ENCODE results near the gene ODC1. TPM values are rescaled to one million over a fixed set of nuclear protein-coding genes. Genes with fewer than 3 reads are reported as not detected.

ODC1 gene
- total RNA-seq, 1 experiment from 2014 or later: 46.6 TPM

DNA sequence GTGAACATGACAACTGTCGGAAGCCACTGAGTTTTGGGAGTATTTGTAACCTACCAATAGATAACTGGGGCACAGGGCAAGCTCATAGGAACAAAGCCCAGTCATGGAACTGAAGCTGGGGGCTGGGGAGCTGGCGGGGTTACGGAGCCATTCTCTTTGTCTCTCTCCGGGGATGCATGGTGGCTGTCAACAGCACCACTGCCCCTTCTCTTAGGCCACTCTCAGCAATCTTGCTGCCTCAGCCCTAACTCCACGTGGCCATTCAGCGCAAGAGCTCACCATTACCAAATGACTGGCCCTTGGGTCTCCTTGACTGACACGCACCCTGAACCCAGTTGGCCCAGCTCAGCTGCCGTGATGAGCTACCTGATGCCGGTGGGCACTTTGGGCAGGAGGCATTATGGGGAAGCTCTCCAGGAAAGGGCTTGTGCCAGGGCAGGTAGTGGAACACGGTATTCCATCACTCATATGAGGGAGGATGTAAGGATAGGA lies 33.6 kb upstream of the ODC1 start:
- ChIA-PET CTCF (interaction anchor here (1.0 kb wide), 1 partner anchor 39 kb away, joined by 3 read pairs; no protein-coding TSS in a partner anchor), POLR2A (no interaction called here)
- no peaks in the 10 kb centered on the region; the same call in 1 of the 2 replicates for H3K27me3 Mint-ChIP-seq (ENCODE audit: low read depth)
- H3K4me1 Mint-ChIP-seq: peaks cover 16% of the 10 kb centered on the region
- no peaks in the 10 kb centered on the region for H3K9me3 Mint-ChIP-seq
- DNase-seq (ENCODE audit: low spot score) (no peak), ATAC-seq (no peak)
- H3K4me3 Mint-ChIP-seq: no peak overlapping the region
- H3K36me3 Mint-ChIP-seq: no peaks in the 10 kb centered on the region
- H3K27ac Mint-ChIP-seq: no peak overlapping the region
- TF ChIP-seq, protein P1, sequence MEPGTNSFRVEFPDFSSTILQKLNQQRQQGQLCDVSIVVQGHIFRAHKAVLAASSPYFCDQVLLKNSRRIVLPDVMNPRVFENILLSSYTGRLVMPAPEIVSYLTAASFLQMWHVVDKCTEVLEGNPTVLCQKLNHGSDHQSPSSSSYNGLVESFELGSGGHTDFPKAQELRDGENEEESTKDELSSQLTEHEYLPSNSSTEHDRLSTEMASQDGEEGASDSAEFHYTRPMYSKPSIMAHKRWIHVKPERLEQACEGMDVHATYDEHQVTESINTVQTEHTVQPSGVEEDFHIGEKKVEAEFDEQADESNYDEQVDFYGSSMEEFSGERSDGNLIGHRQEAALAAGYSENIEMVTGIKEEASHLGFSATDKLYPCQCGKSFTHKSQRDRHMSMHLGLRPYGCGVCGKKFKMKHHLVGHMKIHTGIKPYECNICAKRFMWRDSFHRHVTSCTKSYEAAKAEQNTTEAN (CRISPR knock-in tag; IDR thresholded peaks at IDR 0.05): no peak
- no peak for TF ChIP-seq GTF2I (CRISPR knock-in tag; conservative IDR thresholded peaks at IDR 0.05)
- TF ChIP-seq FOXP1 (CRISPR knock-in tag; IDR thresholded peaks at IDR 0.05; ENCODE audit: borderline replicate concordance): no peak
- TF ChIP-seq GABPB1 (CRISPR knock-in tag; IDR thresholded peaks at IDR 0.05): no peak
- no peak for TF ChIP-seq FOXJ3 (CRISPR knock-in tag; IDR thresholded peaks at IDR 0.05; ENCODE audit: borderline replicate concordance)
- TF ChIP-seq NFYB (CRISPR knock-in tag; conservative IDR thresholded peaks at IDR 0.05; ENCODE audit: low read depth): no peak
- TF ChIP-seq, protein P2, sequence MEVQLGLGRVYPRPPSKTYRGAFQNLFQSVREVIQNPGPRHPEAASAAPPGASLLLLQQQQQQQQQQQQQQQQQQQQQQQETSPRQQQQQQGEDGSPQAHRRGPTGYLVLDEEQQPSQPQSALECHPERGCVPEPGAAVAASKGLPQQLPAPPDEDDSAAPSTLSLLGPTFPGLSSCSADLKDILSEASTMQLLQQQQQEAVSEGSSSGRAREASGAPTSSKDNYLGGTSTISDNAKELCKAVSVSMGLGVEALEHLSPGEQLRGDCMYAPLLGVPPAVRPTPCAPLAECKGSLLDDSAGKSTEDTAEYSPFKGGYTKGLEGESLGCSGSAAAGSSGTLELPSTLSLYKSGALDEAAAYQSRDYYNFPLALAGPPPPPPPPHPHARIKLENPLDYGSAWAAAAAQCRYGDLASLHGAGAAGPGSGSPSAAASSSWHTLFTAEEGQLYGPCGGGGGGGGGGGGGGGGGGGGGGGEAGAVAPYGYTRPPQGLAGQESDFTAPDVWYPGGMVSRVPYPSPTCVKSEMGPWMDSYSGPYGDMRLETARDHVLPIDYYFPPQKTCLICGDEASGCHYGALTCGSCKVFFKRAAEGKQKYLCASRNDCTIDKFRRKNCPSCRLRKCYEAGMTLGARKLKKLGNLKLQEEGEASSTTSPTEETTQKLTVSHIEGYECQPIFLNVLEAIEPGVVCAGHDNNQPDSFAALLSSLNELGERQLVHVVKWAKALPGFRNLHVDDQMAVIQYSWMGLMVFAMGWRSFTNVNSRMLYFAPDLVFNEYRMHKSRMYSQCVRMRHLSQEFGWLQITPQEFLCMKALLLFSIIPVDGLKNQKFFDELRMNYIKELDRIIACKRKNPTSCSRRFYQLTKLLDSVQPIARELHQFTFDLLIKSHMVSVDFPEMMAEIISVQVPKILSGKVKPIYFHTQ (CRISPR knock-in tag; IDR thresholded peaks at IDR 0.05): no peak
- TF ChIP-seq, protein P3, sequence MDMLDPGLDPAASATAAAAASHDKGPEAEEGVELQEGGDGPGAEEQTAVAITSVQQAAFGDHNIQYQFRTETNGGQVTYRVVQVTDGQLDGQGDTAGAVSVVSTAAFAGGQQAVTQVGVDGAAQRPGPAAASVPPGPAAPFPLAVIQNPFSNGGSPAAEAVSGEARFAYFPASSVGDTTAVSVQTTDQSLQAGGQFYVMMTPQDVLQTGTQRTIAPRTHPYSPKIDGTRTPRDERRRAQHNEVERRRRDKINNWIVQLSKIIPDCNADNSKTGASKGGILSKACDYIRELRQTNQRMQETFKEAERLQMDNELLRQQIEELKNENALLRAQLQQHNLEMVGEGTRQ (CRISPR knock-in tag; IDR thresholded peaks at IDR 0.05): no peak
- TF ChIP-seq FOXK1 (CRISPR knock-in tag; IDR thresholded peaks at IDR 0.05): no peak
- TF ChIP-seq IRF2 (CRISPR knock-in tag; IDR thresholded peaks at IDR 0.05; ENCODE audit: borderline replicate concordance, low read depth): no peak
- TF ChIP-seq, protein P4, sequence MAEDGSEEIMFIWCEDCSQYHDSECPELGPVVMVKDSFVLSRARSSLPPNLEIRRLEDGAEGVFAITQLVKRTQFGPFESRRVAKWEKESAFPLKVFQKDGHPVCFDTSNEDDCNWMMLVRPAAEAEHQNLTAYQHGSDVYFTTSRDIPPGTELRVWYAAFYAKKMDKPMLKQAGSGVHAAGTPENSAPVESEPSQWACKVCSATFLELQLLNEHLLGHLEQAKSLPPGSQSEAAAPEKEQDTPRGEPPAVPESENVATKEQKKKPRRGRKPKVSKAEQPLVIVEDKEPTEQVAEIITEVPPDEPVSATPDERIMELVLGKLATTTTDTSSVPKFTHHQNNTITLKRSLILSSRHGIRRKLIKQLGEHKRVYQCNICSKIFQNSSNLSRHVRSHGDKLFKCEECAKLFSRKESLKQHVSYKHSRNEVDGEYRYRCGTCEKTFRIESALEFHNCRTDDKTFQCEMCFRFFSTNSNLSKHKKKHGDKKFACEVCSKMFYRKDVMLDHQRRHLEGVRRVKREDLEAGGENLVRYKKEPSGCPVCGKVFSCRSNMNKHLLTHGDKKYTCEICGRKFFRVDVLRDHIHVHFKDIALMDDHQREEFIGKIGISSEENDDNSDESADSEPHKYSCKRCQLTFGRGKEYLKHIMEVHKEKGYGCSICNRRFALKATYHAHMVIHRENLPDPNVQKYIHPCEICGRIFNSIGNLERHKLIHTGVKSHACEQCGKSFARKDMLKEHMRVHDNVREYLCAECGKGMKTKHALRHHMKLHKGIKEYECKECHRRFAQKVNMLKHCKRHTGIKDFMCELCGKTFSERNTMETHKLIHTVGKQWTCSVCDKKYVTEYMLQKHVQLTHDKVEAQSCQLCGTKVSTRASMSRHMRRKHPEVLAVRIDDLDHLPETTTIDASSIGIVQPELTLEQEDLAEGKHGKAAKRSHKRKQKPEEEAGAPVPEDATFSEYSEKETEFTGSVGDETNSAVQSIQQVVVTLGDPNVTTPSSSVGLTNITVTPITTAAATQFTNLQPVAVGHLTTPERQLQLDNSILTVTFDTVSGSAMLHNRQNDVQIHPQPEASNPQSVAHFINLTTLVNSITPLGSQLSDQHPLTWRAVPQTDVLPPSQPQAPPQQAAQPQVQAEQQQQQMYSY (CRISPR knock-in tag; IDR thresholded peaks at IDR 0.05): no peak

DNA sequence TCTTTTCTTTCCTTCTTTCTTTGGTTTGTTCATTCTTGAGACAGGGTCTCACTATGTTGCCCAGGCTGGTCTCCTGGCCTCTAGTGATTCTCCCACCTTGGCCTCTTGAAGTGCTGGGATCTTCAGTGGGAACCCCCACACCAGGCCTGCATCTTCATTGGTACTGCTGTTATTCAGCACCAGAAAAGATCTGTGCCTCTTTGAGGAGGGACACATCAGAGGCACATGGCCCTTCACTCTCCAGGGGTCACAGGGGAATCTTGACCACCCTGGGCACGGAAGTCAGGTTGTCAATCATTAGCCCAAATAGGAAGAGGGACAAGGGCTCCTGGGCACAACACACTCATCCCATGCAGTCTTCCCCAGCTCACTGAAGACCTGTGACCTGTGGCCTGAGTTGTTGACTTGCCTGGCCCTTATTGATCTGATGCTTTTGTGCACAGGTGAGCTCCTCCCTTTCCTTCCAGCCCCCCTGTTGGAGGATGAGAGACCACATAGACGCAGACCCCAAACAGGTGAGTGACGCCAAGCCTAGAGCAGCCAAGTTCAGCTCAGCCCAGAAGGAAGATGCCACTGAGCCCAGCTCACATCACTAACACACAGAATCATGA lies 33.0 kb upstream of the ODC1 start:
- ChIA-PET POLR2A (no interaction called here), CTCF (interaction anchor here (1.0 kb wide), 1 partner anchor 40 kb away, joined by 3 read pairs; no protein-coding TSS in a partner anchor)
- H3K27ac Mint-ChIP-seq: no peak overlapping the region
- no peak overlapping the region for H3K4me3 Mint-ChIP-seq
- DNase-seq (ENCODE audit: low spot score): no peak
- no peaks in the 10 kb centered on the region; the same call in 1 of the 2 replicates for H3K27me3 Mint-ChIP-seq (ENCODE audit: low read depth)
- peaks cover 16% of the 10 kb centered on the region for H3K4me1 Mint-ChIP-seq
- ATAC-seq: no peak
- no peaks in the 10 kb centered on the region for H3K9me3 Mint-ChIP-seq
- H3K36me3 Mint-ChIP-seq: no peaks in the 10 kb centered on the region
- TF ChIP-seq SMAD4 (CRISPR knock-in tag; IDR thresholded peaks at IDR 0.05) (no peak), PRRX2 (CRISPR knock-in tag; IDR thresholded peaks at IDR 0.05) (no peak), ZNF423 (CRISPR knock-in tag; IDR thresholded peaks at IDR 0.05) (no peak), JUN (CRISPR knock-in tag; IDR thresholded peaks at IDR 0.05) (no peak)
- TF ChIP-seq, protein P5, sequence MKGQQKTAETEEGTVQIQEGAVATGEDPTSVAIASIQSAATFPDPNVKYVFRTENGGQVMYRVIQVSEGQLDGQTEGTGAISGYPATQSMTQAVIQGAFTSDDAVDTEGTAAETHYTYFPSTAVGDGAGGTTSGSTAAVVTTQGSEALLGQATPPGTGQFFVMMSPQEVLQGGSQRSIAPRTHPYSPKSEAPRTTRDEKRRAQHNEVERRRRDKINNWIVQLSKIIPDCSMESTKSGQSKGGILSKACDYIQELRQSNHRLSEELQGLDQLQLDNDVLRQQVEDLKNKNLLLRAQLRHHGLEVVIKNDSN (CRISPR knock-in tag; IDR thresholded peaks at IDR 0.05): no peak
- TF ChIP-seq, protein P1 (CRISPR knock-in tag; IDR thresholded peaks at IDR 0.05): no peak
- TF ChIP-seq, protein P6, sequence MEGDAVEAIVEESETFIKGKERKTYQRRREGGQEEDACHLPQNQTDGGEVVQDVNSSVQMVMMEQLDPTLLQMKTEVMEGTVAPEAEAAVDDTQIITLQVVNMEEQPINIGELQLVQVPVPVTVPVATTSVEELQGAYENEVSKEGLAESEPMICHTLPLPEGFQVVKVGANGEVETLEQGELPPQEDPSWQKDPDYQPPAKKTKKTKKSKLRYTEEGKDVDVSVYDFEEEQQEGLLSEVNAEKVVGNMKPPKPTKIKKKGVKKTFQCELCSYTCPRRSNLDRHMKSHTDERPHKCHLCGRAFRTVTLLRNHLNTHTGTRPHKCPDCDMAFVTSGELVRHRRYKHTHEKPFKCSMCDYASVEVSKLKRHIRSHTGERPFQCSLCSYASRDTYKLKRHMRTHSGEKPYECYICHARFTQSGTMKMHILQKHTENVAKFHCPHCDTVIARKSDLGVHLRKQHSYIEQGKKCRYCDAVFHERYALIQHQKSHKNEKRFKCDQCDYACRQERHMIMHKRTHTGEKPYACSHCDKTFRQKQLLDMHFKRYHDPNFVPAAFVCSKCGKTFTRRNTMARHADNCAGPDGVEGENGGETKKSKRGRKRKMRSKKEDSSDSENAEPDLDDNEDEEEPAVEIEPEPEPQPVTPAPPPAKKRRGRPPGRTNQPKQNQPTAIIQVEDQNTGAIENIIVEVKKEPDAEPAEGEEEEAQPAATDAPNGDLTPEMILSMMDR (IDR thresholded peaks at IDR 0.05): no peak
- TF ChIP-seq, protein P7, sequence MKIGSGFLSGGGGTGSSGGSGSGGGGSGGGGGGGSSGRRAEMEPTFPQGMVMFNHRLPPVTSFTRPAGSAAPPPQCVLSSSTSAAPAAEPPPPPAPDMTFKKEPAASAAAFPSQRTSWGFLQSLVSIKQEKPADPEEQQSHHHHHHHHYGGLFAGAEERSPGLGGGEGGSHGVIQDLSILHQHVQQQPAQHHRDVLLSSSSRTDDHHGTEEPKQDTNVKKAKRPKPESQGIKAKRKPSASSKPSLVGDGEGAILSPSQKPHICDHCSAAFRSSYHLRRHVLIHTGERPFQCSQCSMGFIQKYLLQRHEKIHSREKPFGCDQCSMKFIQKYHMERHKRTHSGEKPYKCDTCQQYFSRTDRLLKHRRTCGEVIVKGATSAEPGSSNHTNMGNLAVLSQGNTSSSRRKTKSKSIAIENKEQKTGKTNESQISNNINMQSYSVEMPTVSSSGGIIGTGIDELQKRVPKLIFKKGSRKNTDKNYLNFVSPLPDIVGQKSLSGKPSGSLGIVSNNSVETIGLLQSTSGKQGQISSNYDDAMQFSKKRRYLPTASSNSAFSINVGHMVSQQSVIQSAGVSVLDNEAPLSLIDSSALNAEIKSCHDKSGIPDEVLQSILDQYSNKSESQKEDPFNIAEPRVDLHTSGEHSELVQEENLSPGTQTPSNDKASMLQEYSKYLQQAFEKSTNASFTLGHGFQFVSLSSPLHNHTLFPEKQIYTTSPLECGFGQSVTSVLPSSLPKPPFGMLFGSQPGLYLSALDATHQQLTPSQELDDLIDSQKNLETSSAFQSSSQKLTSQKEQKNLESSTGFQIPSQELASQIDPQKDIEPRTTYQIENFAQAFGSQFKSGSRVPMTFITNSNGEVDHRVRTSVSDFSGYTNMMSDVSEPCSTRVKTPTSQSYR (CRISPR knock-in tag; IDR thresholded peaks at IDR 0.05): no peak
